Heart right ventricle (tissue), 16 donors: Measurements from ENCODE around the gene PPIE. TPM values are rescaled to one million over a fixed set of nuclear protein-coding genes. Genes with fewer than 3 reads are reported as not detected.
"Not testable (repeated sequence)": the region's sequence is repeated elsewhere in the genome, so short reads cannot be mapped to it uniquely, and the experiment has no call there.

Experiments used
- ATAC-seq, 8 donors: fragments of 200-7000 bp; cut with Tn5 transposase; one replicate each; pipeline ENCODE4 v1.9.1; 2020; ENCODE audit warnings: mild to moderate bottlenecking in 8 of 8, moderate library complexity in 8 of 8, moderate number of reproducible peaks in 1 of 8
- DNase-seq, 2 donors: peaks; one replicate each; pipeline ENCODE4 v3.0.0-alpha.2; 2020
- H3K27ac ChIP-seq, 10 donors: fragments of 200-600 bp; sonication (generic) in 2 of 10; one replicate each; pipeline versions ENCODE4 v1.5.0 to v1.8.0; 2020 to 2022; ENCODE audit warnings: mild to moderate bottlenecking in 3 of 10
- H3K27me3 ChIP-seq, 7 donors: fragments of 200-600 bp; one replicate each; pipeline ENCODE4 v1.8.0; 2021 to 2022; ENCODE audit warnings: mild to moderate bottlenecking in 2 of 7
- H3K36me3 ChIP-seq, 9 donors: fragments of 200-600 bp; sonication (generic) in 1 of 9; one replicate each; pipeline versions ENCODE4 v1.5.0 to v1.8.0; 2020 to 2022; ENCODE audit warnings: mild to moderate bottlenecking in 2 of 9
- H3K4me1 ChIP-seq, 9 donors: fragments of 200-600 bp; sonication (generic) in 1 of 9; one replicate each; pipeline versions ENCODE4 v1.5.0 to v1.8.0; 2020 to 2022; ENCODE audit warnings: mild to moderate bottlenecking in 4 of 9
- H3K4me3 ChIP-seq, 10 donors: fragments of 200-600 bp; sonication (generic) in 2 of 10; one replicate each; pipeline versions ENCODE4 v1.5.0 to v1.8.0; 2020 to 2022; ENCODE audit warnings: mild to moderate bottlenecking in 7 of 10, moderate library complexity in 2 of 10
- H3K9me3 ChIP-seq, 11 donors: fragments of 200-600 bp in 10 of 11; sonication (generic) in 2 of 11; one replicate each; pipeline versions ENCODE4 v1.5.0 to v1.8.0; 2013 to 2022; ENCODE audit warnings: mild to moderate bottlenecking in 2 of 11, control low read depth in 1 of 11, moderate library complexity in 1 of 11
- CTCF ChIP-seq, 9 donors: fragments of 200-600 bp; sonication (generic) in 2 of 9; IDR thresholded peaks; one replicate each; pipeline versions ENCODE4 v1.5.0 to v1.8.0; 2021 to 2022; ENCODE audit warnings: antibody characterized with exemption in 9 of 9, mild to moderate bottlenecking in 5 of 9, moderate library complexity in 1 of 9
- whole genome bisulfite sequencing, 2 donors: extraction: QIAGEN DNeasy Blood & Tissue Kit; methylation state at CpG; one replicate each; pipeline ENCODE4 v1.1.7; 2013; ENCODE audit warnings: inconsistent platforms in 1 of 2; 5-methylcytosine and 5-hydroxymethylcytosine counted together
- intact Hi-C, 10 donors: fragments of 100-400 bp; cut with DNase I; formaldehyde crosslinking; loops; one replicate each; pipeline versions ENCODE4 v1.11.1 to v1.14.2; 2022
- polyA plus RNA-seq, 2 donors: library from polyadenylated mRNA; stranded (reverse); fragments of 200-250 nt; gene quantifications; one replicate each; pipeline ENCODE4 v1.2.3, GENCODE V29; 2013
- total RNA-seq, 10 donors: library from RNA; stranded (reverse); fragmentation: NEBNext Ultra II Directional in 3 of 10; extraction: Animal tissue kit (Norgen Biotek cat#: 25700) in 3 of 10; gene quantifications; one replicate each; pipeline versions ENCODE4 v1.2.1 to v1.2.4, GENCODE V29; 2021 to 2023
- donor health status: Arrhythmogenic right ventricular cardiomyopathy.
- donor health status: ischemic (EF 13 %, LVEDD 7.1; RV severe dilation, severe dysfunction).
- donor health status: healthy with polysubstance abuse.
- donor health status: DM: no; HTN: yes; CAD: no.
- donor health status: DM: no; HTN: no; CAD: no.
- donor health status: ischemic (EF 25% LVEDD 6.9; RV normal size, moderate dysfunction).
- donor health status: ischemic (EF 25% LVEDD 5.7; RV mildly dilated, moderate dysfunction).
- donor health status: healthy.
- donor health status: DM: yes; HTN: yes; CAD: no.
- donor health status: Ischemic cardiomyopathy.
- donor health status: ischemic (EF 35%, LVEDD 5.7; RV mildly dilated, moderate dysfunction).
- donor health status: nonischemic (EF 11% LVEDD 7.7; RV severe dilation, severe dysfunction).
- donor health status: DM: yes; HTN: yes; CAD: no.
- donor health status: PGD.
- donor health status: ischemic (EF 29% LVEDD 5.4; RV normal size, mild dysfunction).
- donor health status: nonischemic (EF 23%, LVEDD 6.1; RV moderate dilation, normal function).

Gene PPIE
- total and polyA plus RNA-seq, 12 donors, result 28.0 to 49.5 (median 31.3) TPM

GRCh38 chr1:39777306-39777705, 38.6 kb downstream of the PPIE start:
- Histone ChIP-seq H3K4me3 (no peak overlapping the region), H3K9me3 (no peaks in the 10 kb centered on the region), H3K27me3 (peaks cover 0 to 13% (median 0%) of the 10 kb centered on the region in 7 donors), H3K27ac (no peak overlapping the region), H3K4me1 (no peaks in the 10 kb centered on the region), H3K36me3 (no peaks in the 10 kb centered on the region)
- TF ChIP-seq CTCF (IDR thresholded peaks at IDR 0.05), result no peak
- intact Hi-C loops, result no loop called here
- WGBS, 2 donors, result 75 to 88% methylated on average over 4 of the region's 4 CpGs
- no peak for ATAC-seq
- DNase-seq, result no peak

- H3K4me3 ChIP-seq, H3K27ac ChIP-seq, H3K9me3 ChIP-seq, DNase-seq, H3K36me3 ChIP-seq, H3K4me1 ChIP-seq, intact Hi-C loops: not testable (repeated sequence)
- H3K27me3 ChIP-seq, result peaks cover 0 to 13% (median 0%) of the 10 kb centered on the region in 7 donors
- 94 to 96% methylated on average over 13 to 14 of the region's 17 CpGs for WGBS, 2 donors
- ATAC-seq, result peak in 3 of 8 donors; percentile 3 to 19 (median 12)
These were observed 39.2 kb downstream of the PPIE start for GRCh38 chr1:39777896-39778295.

- H3K4me3 ChIP-seq, H3K9me3 ChIP-seq, H3K27ac ChIP-seq, H3K4me1 ChIP-seq, intact Hi-C loops, H3K36me3 ChIP-seq, DNase-seq: not testable (repeated sequence)
- 68 to 79% methylated on average over 10 to 12 of the region's 12 CpGs for WGBS, 2 donors
- ATAC-seq, result peak in 1 of 8 donors; percentile 75
- H3K27me3 ChIP-seq, result peaks cover 0 to 13% (median 0%) of the 10 kb centered on the region in 7 donors
These were observed 39.9 kb downstream of the PPIE start for GRCh38 chr1:39778463-39779099.

- H3K27me3 ChIP-seq, result peaks cover 0 to 13% (median 0%) of the 10 kb centered on the region in 7 donors
- intact Hi-C loops, result no loop called here
- no peaks in the 10 kb centered on the region for H3K4me1 ChIP-seq
- H3K36me3 ChIP-seq, result no peaks in the 10 kb centered on the region
- DNase-seq (no peak), ATAC-seq (no peak)
- no peak overlapping the region for H3K4me3 ChIP-seq
- no peak overlapping the region for H3K27ac ChIP-seq
- H3K9me3 ChIP-seq, result no peaks in the 10 kb centered on the region
- WGBS, 2 donors, result 79 to 82% methylated on average over 5 to 7 of the region's 7 CpGs
- no peak for TF ChIP-seq CTCF (IDR thresholded peaks at IDR 0.05)
These were observed 40.5 kb downstream of the PPIE start for GRCh38 chr1:39779137-39779536.

GRCh38 chr1:39779821-39780220, 41.1 kb downstream of the PPIE start:
- ATAC-seq (no peak), DNase-seq (no peak)
- H3K27ac ChIP-seq, result no peak overlapping the region
- 79 to 81% methylated on average over 5 of the region's 5 CpGs for WGBS, 2 donors
- TF ChIP-seq CTCF (IDR thresholded peaks at IDR 0.05), result no peak
- no peak overlapping the region for H3K4me3 ChIP-seq
- H3K9me3 ChIP-seq, result no peaks in the 10 kb centered on the region
- no peaks in the 10 kb centered on the region for H3K4me1 ChIP-seq
- intact Hi-C loops, result no loop called here
- H3K36me3 ChIP-seq, result no peaks in the 10 kb centered on the region
- peaks cover 0 to 13% (median 0%) of the 10 kb centered on the region in 7 donors for H3K27me3 ChIP-seq
